K562 (cell line): ENCODE data around the gene GSK3B. TPM values are rescaled to one million over a fixed set of nuclear protein-coding genes. Genes with fewer than 3 reads are reported as not detected.
A peak's percentile ranks its signal among the peaks of the same experiment; 100 is the strongest.

Experiments
- CBX2 ChIP-seq: fragments of 200-600 bp; sonication (generic); IDR thresholded peaks from one replicate; pipeline ENCODE4 v1.6.1; 2012; ENCODE audit warnings: mild to moderate bottlenecking, low read length, inconsistent platforms; ENCODE audit not compliant: insufficient read depth, poor library complexity, severe bottlenecking
- E2F3 ChIP-seq: fragments of 250-450 bp; sonication (Bioruptor Pico); IDR thresholded peaks from 2 replicates; pipeline ENCODE4 v1.4.0; 2020; ENCODE audit warnings: mild to moderate bottlenecking
- FOXJ3 ChIP-seq: sonication (generic); formaldehyde crosslinking; IDR thresholded peaks from 2 replicates; pipeline ENCODE4 v1.4.0; 2020; ENCODE audit warnings: mild to moderate bottlenecking, missing genetic modification reagents
- HEY1 ChIP-seq: fragments of 250-450 bp; sonication (Bioruptor Pico); IDR thresholded peaks from 2 replicates; pipeline ENCODE4 v1.5.0; 2020; ENCODE audit warnings: mild to moderate bottlenecking, moderate library complexity, borderline replicate concordance
- PYGO2 ChIP-seq: fragments of 450-650 bp; IDR thresholded peaks from 2 replicates; pipeline ENCODE4 v1.6.1; 2016; ENCODE audit warnings: mild to moderate bottlenecking, missing genetic modification characterization, moderate library complexity, missing compliant biosample characterization
- ZNF431 ChIP-seq: sonication (generic); formaldehyde crosslinking; IDR thresholded peaks from 2 replicates; pipeline ENCODE4 v1.8.0; 2022; ENCODE audit warnings: mild to moderate bottlenecking, missing genetic modification reagents
- ZNF507 ChIP-seq: conservative IDR thresholded peaks from 2 replicates; pipeline ENCODE4 v1.6.1; 2017; ENCODE audit warnings: missing genetic modification characterization, missing compliant biosample characterization
- ZNF551 ChIP-seq: fragments of 250-450 bp; sonication (Bioruptor Pico); IDR thresholded peaks from 2 replicates; pipeline ENCODE4 v1.5.0; 2021; ENCODE audit warnings: mild to moderate bottlenecking, moderate library complexity
- polyA plus RNA-seq, 8 experiments: library from polyadenylated mRNA; depleted of rRNA in 4 of 8; stranded (reverse) in 5 of 8; unstranded in 3 of 8; fragments of >200 nt; fragmentation: Nextera tagmentation in 2 of 8; fragmentation: Illumina TruSeq in 1 of 8; extraction: Ambion mirVana in 2 of 8; extraction: Trizol in 1 of 8; gene quantifications; 2 replicates each; pipeline versions ENCODE4 v1.2.1 to v1.2.3, GENCODE V29; 2011 to 2014; ENCODE audit warnings: inconsistent platforms in 1 of 8, missing spikeins in 1 of 8
- total RNA-seq, 7 experiments: library from RNA; depleted of rRNA in 6 of 7; stranded (reverse); fragments of >200 nt in 6 of 7; fragmentation: Illumina TruSeq in 2 of 7; extraction: Trizol in 2 of 7; gene quantifications; 2 replicates each; pipeline versions ENCODE4 v1.2.1 to v1.2.3, GENCODE V29; 2011 to 2021; ENCODE audit warnings: low replicate concordance in 1 of 7
- TF ChIP-seq, protein P1 (sequence below): fragments of 200-800 bp; sonication (Bioruptor generic); IDR thresholded peaks from 2 replicates; pipeline ENCODE4 v1.6.1; 2017; ENCODE audit warnings: missing genetic modification characterization, missing compliant biosample characterization
- TF ChIP-seq, protein P2 (sequence below): conservative IDR thresholded peaks from 2 replicates; pipeline ENCODE4 v1.6.1; 2011; ENCODE audit warnings: low read depth, mild to moderate bottlenecking, low read length; ENCODE audit not compliant: control insufficient read depth
- TF ChIP-seq, protein P3 (sequence below), 2 experiments: fragments of 450-650 bp; IDR thresholded peaks; 2 replicates each; pipeline ENCODE4 v1.6.1; 2016; ENCODE audit warnings: mild to moderate bottlenecking in 2 of 2, borderline replicate concordance in 1 of 2, low read depth in 1 of 2, moderate library complexity in 1 of 2
- TF ChIP-seq, protein P4 (sequence below): sonication (generic); formaldehyde crosslinking; IDR thresholded peaks from 2 replicates; pipeline ENCODE4 v1.8.1; 2023; ENCODE audit warnings: mild to moderate bottlenecking, missing genetic modification reagents

Gene GSK3B
- total and polyA plus RNA-seq, 9 of the 15 experiments (the other 6 are each of a cell fraction or from before 2014, with no cell fraction given), result 4.7 to 25.0 (median 18.7) TPM

DNA sequence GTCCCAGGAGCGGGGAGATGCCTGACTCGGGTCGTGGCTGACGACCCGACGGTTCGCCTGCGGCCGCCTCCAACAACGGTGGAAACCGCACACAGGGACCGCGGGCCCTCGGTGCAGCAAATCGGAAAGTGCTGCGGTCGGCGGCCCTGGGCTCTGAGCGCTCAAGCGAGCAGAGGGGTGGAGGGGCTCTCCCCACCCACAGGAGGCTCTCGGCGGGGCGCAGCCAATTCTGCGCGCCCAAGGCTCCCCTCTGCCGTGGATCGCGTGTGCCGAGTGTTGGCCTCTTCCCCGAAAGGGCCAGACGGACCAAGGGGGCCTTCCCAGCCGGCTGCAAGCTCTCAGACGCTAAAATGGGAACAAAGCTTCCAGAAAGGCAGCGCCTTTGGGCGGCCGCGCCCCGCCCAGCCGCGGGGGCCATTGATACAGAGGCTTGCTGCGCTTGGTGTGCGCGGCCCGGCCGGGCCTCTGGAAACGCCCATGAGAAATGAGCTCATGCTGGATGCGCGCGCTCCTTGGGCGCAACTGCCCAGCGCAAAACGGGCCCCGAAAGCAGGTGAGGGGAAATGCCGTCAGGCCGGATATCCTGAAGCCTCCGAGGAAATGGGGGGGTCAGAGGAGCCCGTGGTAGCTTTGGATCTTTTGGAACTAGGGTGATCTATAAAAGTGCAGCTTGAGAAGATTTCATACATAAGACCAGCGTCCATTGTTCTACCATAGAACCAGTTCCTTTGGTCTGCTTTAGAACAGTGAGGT, 1.2 kb upstream of the GSK3B start (continued):
- no peak for TF ChIP-seq HEY1 (CRISPR knock-in tag)
- no peak for TF ChIP-seq FOXJ3 (CRISPR knock-in tag)
- TF ChIP-seq, protein P1, sequence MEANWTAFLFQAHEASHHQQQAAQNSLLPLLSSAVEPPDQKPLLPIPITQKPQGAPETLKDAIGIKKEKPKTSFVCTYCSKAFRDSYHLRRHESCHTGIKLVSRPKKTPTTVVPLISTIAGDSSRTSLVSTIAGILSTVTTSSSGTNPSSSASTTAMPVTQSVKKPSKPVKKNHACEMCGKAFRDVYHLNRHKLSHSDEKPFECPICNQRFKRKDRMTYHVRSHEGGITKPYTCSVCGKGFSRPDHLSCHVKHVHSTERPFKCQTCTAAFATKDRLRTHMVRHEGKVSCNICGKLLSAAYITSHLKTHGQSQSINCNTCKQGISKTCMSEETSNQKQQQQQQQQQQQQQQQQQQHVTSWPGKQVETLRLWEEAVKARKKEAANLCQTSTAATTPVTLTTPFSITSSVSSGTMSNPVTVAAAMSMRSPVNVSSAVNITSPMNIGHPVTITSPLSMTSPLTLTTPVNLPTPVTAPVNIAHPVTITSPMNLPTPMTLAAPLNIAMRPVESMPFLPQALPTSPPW (CRISPR knock-in tag), result peak; percentile 91
- TF ChIP-seq, protein P2, sequence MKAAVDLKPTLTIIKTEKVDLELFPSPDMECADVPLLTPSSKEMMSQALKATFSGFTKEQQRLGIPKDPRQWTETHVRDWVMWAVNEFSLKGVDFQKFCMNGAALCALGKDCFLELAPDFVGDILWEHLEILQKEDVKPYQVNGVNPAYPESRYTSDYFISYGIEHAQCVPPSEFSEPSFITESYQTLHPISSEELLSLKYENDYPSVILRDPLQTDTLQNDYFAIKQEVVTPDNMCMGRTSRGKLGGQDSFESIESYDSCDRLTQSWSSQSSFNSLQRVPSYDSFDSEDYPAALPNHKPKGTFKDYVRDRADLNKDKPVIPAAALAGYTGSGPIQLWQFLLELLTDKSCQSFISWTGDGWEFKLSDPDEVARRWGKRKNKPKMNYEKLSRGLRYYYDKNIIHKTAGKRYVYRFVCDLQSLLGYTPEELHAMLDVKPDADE, result 0 out of 2 replicates have a peak, but pooled peaks have one; percentile 20
- 0 out of 2 replicates have a peak, but pooled peaks have one; percentile 3 for TF ChIP-seq ZNF431 (CRISPR knock-in tag)
- TF ChIP-seq PYGO2 (tag), result no peak
- TF ChIP-seq, protein P3, sequence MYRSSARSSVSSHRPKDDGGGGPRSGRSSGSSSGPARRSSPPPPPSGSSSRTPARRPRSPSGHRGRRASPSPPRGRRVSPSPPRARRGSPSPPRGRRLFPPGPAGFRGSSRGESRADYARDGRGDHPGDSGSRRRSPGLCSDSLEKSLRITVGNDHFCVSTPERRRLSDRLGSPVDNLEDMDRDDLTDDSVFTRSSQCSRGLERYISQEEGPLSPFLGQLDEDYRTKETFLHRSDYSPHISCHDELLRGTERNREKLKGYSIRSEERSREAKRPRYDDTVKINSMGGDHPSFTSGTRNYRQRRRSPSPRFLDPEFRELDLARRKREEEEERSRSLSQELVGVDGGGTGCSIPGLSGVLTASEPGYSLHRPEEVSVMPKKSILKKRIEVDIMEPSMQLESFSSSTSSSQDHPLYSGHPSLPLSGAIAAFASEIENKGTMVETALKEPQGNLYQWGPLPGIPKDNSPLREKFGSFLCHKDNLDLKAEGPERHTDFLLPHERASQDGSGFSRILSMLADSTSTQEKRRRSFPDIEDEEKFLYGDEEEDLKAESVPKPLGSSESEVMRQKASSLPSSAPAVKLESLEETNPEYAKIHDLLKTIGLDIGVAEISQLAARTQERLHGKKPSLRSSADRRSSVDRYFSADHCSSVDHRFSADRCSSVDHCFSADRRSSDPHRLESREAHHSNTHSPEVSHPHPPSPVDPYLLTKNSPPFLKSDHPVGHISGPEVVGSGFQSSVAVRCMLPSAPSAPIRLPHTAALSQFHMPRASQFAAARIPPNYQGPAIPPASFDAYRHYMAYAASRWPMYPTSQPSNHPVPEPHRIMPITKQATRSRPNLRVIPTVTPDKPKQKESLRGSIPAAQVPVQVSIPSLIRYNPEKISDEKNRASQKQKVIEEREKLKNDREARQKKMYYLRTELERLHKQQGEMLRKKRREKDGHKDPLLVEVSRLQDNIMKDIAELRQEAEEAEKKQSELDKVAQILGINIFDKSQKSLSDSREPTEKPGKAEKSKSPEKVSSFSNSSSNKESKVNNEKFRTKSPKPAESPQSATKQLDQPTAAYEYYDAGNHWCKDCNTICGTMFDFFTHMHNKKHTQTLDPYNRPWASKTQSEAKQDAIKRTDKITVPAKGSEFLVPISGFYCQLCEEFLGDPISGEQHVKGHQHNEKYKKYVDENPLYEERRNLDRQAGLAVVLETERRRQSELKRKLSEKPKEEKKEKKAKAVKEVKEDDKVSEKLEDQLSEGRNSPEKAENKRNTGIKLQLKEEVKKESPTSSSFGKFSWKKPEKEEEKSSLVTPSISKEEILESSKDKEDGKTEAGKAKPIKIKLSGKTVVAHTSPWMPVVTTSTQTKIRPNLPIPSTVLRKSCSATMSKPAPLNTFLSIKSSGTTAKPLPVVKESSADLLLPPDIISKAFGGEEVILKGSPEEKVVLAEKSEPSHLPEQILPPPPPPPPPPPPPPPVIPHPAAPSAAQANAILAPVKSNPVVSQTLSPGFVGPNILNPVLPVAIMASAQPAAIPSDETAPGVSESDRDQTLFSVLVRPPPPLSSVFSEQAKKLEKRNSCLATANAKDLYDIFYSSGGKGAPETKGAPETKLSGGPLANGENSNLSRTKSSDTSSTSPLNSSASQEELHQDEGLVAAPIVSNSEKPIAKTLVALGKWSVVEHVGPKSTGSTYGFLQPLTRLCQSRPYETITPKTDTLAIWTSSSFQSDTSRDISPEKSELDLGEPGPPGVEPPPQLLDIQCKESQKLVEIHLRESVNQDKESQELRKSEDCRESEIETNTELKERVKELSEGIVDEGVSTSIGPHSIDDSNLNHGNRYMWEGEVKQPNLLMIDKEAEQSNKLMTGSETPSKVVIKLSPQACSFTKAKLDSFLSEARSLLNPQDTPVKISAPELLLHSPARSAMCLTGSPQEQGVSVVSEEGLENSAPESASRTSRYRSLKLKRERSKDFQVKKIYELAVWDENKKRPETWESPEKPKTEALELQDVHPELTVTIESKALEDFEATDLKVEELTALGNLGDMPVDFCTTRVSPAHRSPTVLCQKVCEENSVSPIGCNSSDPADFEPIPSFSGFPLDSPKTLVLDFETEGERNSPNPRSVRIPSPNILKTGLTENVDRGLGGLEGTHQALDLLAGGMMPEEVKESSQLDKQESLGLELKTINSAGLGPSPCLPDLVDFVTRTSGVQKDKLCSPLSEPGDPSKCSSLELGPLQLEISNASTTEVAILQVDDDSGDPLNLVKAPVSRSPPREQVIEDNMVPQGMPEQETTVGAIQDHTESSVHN (IDR thresholded peaks at IDR 0.05; ENCODE audit: borderline replicate concordance in 1 of 2, low read depth in 1 of 2), result no peak
- TF ChIP-seq E2F3, result no peak
- no peak for TF ChIP-seq CBX2
- TF ChIP-seq, protein P4, sequence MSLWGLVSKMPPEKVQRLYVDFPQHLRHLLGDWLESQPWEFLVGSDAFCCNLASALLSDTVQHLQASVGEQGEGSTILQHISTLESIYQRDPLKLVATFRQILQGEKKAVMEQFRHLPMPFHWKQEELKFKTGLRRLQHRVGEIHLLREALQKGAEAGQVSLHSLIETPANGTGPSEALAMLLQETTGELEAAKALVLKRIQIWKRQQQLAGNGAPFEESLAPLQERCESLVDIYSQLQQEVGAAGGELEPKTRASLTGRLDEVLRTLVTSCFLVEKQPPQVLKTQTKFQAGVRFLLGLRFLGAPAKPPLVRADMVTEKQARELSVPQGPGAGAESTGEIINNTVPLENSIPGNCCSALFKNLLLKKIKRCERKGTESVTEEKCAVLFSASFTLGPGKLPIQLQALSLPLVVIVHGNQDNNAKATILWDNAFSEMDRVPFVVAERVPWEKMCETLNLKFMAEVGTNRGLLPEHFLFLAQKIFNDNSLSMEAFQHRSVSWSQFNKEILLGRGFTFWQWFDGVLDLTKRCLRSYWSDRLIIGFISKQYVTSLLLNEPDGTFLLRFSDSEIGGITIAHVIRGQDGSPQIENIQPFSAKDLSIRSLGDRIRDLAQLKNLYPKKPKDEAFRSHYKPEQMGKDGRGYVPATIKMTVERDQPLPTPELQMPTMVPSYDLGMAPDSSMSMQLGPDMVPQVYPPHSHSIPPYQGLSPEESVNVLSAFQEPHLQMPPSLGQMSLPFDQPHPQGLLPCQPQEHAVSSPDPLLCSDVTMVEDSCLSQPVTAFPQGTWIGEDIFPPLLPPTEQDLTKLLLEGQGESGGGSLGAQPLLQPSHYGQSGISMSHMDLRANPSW (CRISPR knock-in tag), result no peak
- TF ChIP-seq ZNF551, result no peak
- no peak for TF ChIP-seq ZNF507 (tag)
